CD1c-positive myeloid dendritic cell (primary cell): Measurements from ENCODE around the gene ELANE.

ENCODE experiments used
- DNase-seq: peaks from one replicate; pipeline ENCODE4 v3.0.0-alpha.2; 2016; ENCODE audit errors: extremely low spot score

Gene ELANE

GRCh38 chr19:898663-899062, 46.6 kb downstream of the ELANE start:
- DNase-seq: no peak

- DNase-seq: no peak
Measured at GRCh38 chr19:899336-900042, 47.4 kb downstream of the ELANE start.

- DNase-seq: no peak
Measured at GRCh38 chr19:900043-900301, 47.9 kb downstream of the ELANE start.

- no peak for DNase-seq
Measured at GRCh38 chr19:900302-901111, 48.4 kb downstream of the ELANE start.

GRCh38 chr19:901216-902092, 49.4 kb downstream of the ELANE start:
- DNase-seq: no peak

GRCh38 chr19:902093-902370, 49.9 kb downstream of the ELANE start:
- DNase-seq: no peak

GRCh38 chr19:902446-903226, 50.5 kb downstream of the ELANE start:
- no peak for DNase-seq

- no peak for DNase-seq
Measured at GRCh38 chr19:903266-903797, 51.2 kb downstream of the ELANE start.

- no peak for DNase-seq
Measured at GRCh38 chr19:904545-904944, 52.4 kb downstream of the ELANE start.
